ENCODE measurements around the gene PCSK2. TPM values are rescaled to one million over a fixed set of nuclear protein-coding genes. Genes with fewer than 3 reads are reported as not detected.

Gene PCSK2
- total and polyA plus RNA-seq, 8 donors, result 5.4 to 51.0 (median 9.3) TPM

DNA sequence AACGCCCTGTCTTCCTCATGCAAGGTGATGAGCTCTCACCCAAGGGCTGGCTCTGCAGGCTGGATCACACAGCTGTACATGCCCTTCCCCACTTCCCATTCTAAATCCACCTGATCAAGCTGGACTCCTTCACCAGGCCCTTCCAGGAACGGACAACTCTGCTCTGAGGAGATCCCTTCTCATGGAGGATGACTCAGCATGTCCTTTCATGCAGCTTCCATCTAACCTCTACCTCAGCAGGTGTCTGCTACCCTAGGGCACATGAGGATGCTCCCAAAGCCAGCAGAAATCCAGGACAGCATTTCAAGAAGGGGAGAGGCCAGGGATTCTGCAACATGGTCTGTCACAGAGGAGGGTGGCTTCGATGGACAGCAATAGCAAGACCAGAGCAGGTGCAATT, 61.2 kb downstream of the PCSK2 start:
- FAIRE-seq, result no peak
- 63 to 69% methylated on average over 3 of the region's 3 CpGs for WGBS, 2 donors
- TF ChIP-seq, protein P1, sequence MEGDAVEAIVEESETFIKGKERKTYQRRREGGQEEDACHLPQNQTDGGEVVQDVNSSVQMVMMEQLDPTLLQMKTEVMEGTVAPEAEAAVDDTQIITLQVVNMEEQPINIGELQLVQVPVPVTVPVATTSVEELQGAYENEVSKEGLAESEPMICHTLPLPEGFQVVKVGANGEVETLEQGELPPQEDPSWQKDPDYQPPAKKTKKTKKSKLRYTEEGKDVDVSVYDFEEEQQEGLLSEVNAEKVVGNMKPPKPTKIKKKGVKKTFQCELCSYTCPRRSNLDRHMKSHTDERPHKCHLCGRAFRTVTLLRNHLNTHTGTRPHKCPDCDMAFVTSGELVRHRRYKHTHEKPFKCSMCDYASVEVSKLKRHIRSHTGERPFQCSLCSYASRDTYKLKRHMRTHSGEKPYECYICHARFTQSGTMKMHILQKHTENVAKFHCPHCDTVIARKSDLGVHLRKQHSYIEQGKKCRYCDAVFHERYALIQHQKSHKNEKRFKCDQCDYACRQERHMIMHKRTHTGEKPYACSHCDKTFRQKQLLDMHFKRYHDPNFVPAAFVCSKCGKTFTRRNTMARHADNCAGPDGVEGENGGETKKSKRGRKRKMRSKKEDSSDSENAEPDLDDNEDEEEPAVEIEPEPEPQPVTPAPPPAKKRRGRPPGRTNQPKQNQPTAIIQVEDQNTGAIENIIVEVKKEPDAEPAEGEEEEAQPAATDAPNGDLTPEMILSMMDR (IDR thresholded peaks at IDR 0.05), result no peak

DNA sequence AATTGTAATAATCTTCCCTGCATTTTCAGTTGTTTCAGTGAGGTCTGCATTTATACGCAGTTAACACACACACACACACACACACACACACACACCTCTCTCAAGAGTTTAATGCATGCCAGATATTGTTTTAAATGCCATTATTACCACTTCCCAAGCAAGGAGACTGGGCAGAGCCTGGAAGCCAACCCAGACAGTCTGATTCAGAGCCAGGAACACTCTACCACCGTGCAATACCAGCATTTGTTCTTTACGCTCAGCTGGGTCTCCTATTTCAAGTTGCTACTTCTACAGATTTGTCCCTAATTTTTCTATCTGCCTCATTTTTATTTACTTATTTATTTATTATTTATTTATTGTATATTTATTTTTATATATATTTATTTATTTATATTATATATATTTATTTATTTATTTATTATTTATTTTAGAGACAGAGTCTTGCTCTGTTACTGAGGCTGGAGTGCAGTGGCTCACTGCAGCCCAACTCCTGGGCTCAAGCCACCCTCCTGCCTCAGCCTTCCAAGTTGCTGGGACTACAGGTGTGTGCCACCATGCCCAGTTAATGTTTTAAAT, 68.4 kb downstream of the PCSK2 start:
- Histone ChIP-seq H3K27me3 (no peaks in the 10 kb centered on the region), H3K27ac (no peak overlapping the region), H3K4me3 (no peak overlapping the region), H3K9me3 (no peaks in the 10 kb centered on the region), H3K4me1 (no peaks in the 10 kb centered on the region), H3K36me3 (no peaks in the 10 kb centered on the region)
- WGBS, 2 donors, result 84 to 86% methylated on average over 3 of the region's 3 CpGs
- ATAC-seq, result no peak
- TF ChIP-seq, protein P1 (IDR thresholded peaks at IDR 0.05), result no peak
- intact Hi-C loops (cut with DNase I), result no loop called here
- DNase-seq, result no peak
- FAIRE-seq, result no peak

More for the DNA sequence above, 61.2 kb downstream of the PCSK2 start:
- intact Hi-C loops (cut with DNase I), result loop anchor here in 1 of 3 donors (10.0 kb wide), 1 partner anchor 483 kb away; no protein-coding TSS in a partner anchor
- ATAC-seq, result no peak
- Histone ChIP-seq H3K9me3 (no peaks in the 10 kb centered on the region), H3K4me3 (no peak overlapping the region), H3K36me3 (no peaks in the 10 kb centered on the region), H3K4me1 (no peaks in the 10 kb centered on the region), H3K27ac (no peak overlapping the region), H3K27me3 (no peaks in the 10 kb centered on the region)
- DNase-seq, result no peak

DNA sequence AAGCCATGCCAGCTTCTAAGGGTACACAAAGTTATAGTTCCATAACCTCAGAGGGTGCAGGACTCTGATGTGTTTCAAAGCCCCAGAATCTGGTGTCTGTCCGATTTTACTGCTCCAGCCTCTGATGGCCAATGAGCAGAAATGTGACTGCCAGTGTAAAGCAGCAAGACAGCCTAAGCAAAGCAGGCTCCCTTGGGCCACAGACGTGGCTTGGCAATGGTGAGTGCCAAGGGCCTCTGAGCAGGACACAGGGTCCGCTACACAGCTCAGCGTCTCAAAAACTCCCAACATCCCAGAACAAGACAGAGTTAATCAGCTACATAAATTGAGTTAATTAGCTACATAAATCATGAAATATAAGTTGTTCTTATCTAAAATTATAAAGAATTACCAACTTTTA, 69.2 kb downstream of the PCSK2 start:
- Histone ChIP-seq H3K36me3 (no peaks in the 10 kb centered on the region), H3K27me3 (no peaks in the 10 kb centered on the region), H3K4me3 (no peak overlapping the region), H3K9me3 (no peaks in the 10 kb centered on the region), H3K4me1 (no peaks in the 10 kb centered on the region), H3K27ac (no peak overlapping the region)
- ATAC-seq, result no peak
- TF ChIP-seq, protein P1 (IDR thresholded peaks at IDR 0.05), result no peak
- FAIRE-seq, result no peak
- DNase-seq, result no peak
- 66 to 77% methylated on average over 4 of the region's 4 CpGs for WGBS, 2 donors
- intact Hi-C loops (cut with DNase I), result no loop called here

DNA sequence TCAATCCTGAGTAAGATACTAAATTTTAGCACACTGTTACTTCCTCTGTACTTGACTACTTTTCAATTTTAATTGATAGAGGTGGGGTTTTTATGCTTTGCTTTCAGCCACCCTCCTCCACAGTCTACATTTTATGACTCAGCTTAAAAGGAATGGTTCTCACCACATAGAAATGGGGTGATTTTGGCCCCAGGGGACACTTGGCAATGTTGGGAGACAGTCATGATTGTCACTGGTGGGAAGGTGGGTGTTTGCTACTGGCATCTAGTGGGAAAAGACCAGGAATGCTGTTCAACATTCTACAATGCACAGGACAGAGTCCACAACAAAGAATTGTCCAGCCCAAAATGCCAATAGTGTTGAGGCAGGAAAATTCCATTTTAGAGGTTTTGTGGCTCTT, 71.3 kb downstream of the PCSK2 start:
- Histone ChIP-seq H3K36me3 (no peaks in the 10 kb centered on the region), H3K27me3 (no peaks in the 10 kb centered on the region), H3K4me3 (no peak overlapping the region), H3K27ac (no peak overlapping the region), H3K4me1 (no peaks in the 10 kb centered on the region), H3K9me3 (no peaks in the 10 kb centered on the region)
- TF ChIP-seq, protein P1 (IDR thresholded peaks at IDR 0.05), result no peak
- no peak for ATAC-seq
- FAIRE-seq, result no peak
- intact Hi-C loops (cut with DNase I), result no loop called here
- DNase-seq, result no peak

DNA sequence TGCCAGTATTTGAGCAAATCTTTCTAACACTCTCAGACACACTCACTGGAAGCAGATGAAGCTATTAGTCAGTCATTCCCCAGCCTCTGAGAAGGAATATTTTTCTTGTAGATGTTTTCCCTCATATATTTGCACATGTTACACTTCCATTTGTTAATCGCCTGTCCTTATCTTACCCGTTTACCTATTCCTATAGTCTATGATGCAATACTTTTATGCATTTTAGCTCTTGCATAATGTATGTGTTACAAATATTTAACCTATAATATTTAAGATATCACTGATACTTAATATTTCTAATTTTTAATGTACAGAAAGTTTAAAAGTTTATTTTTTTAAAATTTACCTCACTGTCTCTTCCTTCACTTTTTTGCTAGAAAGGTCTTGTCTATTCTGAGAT, 71.9 kb downstream of the PCSK2 start:
- FAIRE-seq, result no peak

More for the DNA sequence above, 71.9 kb downstream of the PCSK2 start:
- no peak for DNase-seq
- Histone ChIP-seq H3K9me3 (no peaks in the 10 kb centered on the region), H3K36me3 (no peaks in the 10 kb centered on the region), H3K27me3 (no peaks in the 10 kb centered on the region), H3K27ac (no peak overlapping the region), H3K4me3 (no peak overlapping the region), H3K4me1 (no peaks in the 10 kb centered on the region)
- TF ChIP-seq, protein P1 (IDR thresholded peaks at IDR 0.05), result no peak
- no peak for ATAC-seq
- intact Hi-C loops (cut with DNase I), result no loop called here
- 50 to 61% methylated on average over 2 of the region's 2 CpGs for WGBS, 2 donors
